ENCODE measurements around the gene DCDC2B. TPM values are rescaled to one million over a fixed set of nuclear protein-coding genes. Genes with fewer than 3 reads are reported as not detected.
A peak's percentile ranks its signal among the peaks of the same experiment; 100 is the strongest.

Gene DCDC2B
- total and polyA plus RNA-seq, 2 of the 13 experiments (the other 11 are each of a cell fraction or from before 2014, with no cell fraction given) = not detected

GRCh38 chr1:32241001-32241763 lies 32.3 kb downstream of the DCDC2B start (continued):
- peak; percentile 80 for TF ChIP-seq NFAT5 (CRISPR knock-in tag; IDR thresholded peaks at IDR 0.05)
- peak; percentile 23; the same call in 1 of the 2 replicates for TF ChIP-seq MED1 (CRISPR knock-in tag; IDR thresholded peaks at IDR 0.05)
- peak; percentile 44; the same call in 1 of the 2 replicates for TF ChIP-seq ARNTL (CRISPR knock-in tag; IDR thresholded peaks at IDR 0.05)
- 0 out of 2 replicates have a peak, but pooled peaks have one; percentile 40 for TF ChIP-seq ZBTB7A (CRISPR knock-in tag; IDR thresholded peaks at IDR 0.05)
- TF ChIP-seq ZBTB7B (CRISPR knock-in tag; IDR thresholded peaks at IDR 0.05) = peak; percentile 65
- TF ChIP-seq, protein P1, sequence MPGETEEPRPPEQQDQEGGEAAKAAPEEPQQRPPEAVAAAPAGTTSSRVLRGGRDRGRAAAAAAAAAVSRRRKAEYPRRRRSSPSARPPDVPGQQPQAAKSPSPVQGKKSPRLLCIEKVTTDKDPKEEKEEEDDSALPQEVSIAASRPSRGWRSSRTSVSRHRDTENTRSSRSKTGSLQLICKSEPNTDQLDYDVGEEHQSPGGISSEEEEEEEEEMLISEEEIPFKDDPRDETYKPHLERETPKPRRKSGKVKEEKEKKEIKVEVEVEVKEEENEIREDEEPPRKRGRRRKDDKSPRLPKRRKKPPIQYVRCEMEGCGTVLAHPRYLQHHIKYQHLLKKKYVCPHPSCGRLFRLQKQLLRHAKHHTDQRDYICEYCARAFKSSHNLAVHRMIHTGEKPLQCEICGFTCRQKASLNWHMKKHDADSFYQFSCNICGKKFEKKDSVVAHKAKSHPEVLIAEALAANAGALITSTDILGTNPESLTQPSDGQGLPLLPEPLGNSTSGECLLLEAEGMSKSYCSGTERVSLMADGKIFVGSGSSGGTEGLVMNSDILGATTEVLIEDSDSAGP (CRISPR knock-in tag; IDR thresholded peaks at IDR 0.05; ENCODE audit: borderline replicate concordance) = peak; percentile 64
- TF ChIP-seq ZNF777 (CRISPR knock-in tag; IDR thresholded peaks at IDR 0.05) = peak; percentile 66
- TF ChIP-seq ZNF30 (CRISPR knock-in tag; IDR thresholded peaks at IDR 0.05) = 0 out of 2 replicates have a peak, but pooled peaks have one; percentile 58
- TF ChIP-seq ZSCAN29 (CRISPR knock-in tag; conservative IDR thresholded peaks at IDR 0.05) = 0 out of 2 replicates have a peak, but pooled peaks have one; percentile 26
- TF ChIP-seq, protein P2, sequence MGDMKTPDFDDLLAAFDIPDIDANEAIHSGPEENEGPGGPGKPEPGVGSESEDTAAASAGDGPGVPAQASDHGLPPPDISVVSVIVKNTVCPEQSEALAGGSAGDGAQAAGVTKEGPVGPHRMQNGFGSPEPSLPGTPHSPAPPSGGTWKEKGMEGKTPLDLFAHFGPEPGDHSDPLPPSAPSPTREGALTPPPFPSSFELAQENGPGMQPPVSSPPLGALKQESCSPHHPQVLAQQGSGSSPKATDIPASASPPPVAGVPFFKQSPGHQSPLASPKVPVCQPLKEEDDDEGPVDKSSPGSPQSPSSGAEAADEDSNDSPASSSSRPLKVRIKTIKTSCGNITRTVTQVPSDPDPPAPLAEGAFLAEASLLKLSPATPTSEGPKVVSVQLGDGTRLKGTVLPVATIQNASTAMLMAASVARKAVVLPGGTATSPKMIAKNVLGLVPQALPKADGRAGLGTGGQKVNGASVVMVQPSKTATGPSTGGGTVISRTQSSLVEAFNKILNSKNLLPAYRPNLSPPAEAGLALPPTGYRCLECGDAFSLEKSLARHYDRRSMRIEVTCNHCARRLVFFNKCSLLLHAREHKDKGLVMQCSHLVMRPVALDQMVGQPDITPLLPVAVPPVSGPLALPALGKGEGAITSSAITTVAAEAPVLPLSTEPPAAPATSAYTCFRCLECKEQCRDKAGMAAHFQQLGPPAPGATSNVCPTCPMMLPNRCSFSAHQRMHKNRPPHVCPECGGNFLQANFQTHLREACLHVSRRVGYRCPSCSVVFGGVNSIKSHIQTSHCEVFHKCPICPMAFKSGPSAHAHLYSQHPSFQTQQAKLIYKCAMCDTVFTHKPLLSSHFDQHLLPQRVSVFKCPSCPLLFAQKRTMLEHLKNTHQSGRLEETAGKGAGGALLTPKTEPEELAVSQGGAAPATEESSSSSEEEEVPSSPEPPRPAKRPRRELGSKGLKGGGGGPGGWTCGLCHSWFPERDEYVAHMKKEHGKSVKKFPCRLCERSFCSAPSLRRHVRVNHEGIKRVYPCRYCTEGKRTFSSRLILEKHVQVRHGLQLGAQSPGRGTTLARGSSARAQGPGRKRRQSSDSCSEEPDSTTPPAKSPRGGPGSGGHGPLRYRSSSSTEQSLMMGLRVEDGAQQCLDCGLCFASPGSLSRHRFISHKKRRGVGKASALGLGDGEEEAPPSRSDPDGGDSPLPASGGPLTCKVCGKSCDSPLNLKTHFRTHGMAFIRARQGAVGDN (CRISPR knock-in tag; IDR thresholded peaks at IDR 0.05) = peak; percentile 98
- TF ChIP-seq ATF3 (CRISPR knock-in tag; IDR thresholded peaks at IDR 0.05) = peak; percentile 43; the same call in 1 of the 2 replicates
- TF ChIP-seq TGIF2 (CRISPR knock-in tag; IDR thresholded peaks at IDR 0.05) = peak; percentile 64; the same call in 1 of the 2 replicates
